HG03139 (cell line): ENCODE data around the gene GPR176.
"Not testable (repeated sequence)": the region's sequence is repeated elsewhere in the genome, so short reads cannot be mapped to it uniquely, and the experiment has no call there.

Source experiments
- ATAC-seq: cut with Tn5 transposase; IDR thresholded peaks from one replicate; pipeline ENCODE4 v1.9.1; 2021; ENCODE audit not compliant: unreplicated experiment

Gene GPR176

GRCh38 chr15:39936187-39936586 is 16.1 kb upstream of the GPR176 start:
- no peak for ATAC-seq

- no peak for ATAC-seq
Measured at GRCh38 chr15:39935241-39935640, 15.2 kb upstream of the GPR176 start.

- no peak for ATAC-seq
Measured at GRCh38 chr15:39934397-39935071, 14.5 kb upstream of the GPR176 start.

- ATAC-seq, result no peak
Measured at GRCh38 chr15:39931615-39932014, 11.5 kb upstream of the GPR176 start.

- no peak for ATAC-seq
Measured at GRCh38 chr15:39926526-39926925, 6.5 kb upstream of the GPR176 start.

- no peak for ATAC-seq
Measured at GRCh38 chr15:39925112-39925842, 5.2 kb upstream of the GPR176 start.

- no peak for ATAC-seq
Measured at GRCh38 chr15:39924437-39924836, 4.4 kb upstream of the GPR176 start.

- ATAC-seq, result no peak
Measured at GRCh38 chr15:39922462-39923092, 2.5 kb upstream of the GPR176 start.

- no peak for ATAC-seq
Measured at GRCh38 chr15:39921274-39921638, 1.2 kb upstream of the GPR176 start.

GRCh38 chr15:39920510-39921273 is 626 bp upstream of the GPR176 start:
- ATAC-seq, result peak; percentile 76

- ATAC-seq, result no peak
Measured at GRCh38 chr15:39919411-39919747, 687 bp downstream of the GPR176 start.

GRCh38 chr15:39918688-39919385 is 1.2 kb downstream of the GPR176 start:
- no peak for ATAC-seq

- ATAC-seq, result no peak
Measured at GRCh38 chr15:39914977-39915376, 5.1 kb downstream of the GPR176 start.

GRCh38 chr15:39909007-39909406 is 11.1 kb downstream of the GPR176 start:
- ATAC-seq, result no peak

- ATAC-seq, result no peak
Measured at GRCh38 chr15:39908186-39908585, 11.9 kb downstream of the GPR176 start.

- ATAC-seq, result no peak
Measured at GRCh38 chr15:39907216-39907615, 12.8 kb downstream of the GPR176 start.

- no peak for ATAC-seq
Measured at GRCh38 chr15:39904115-39904514, 16.0 kb downstream of the GPR176 start.

- ATAC-seq, result no peak
Measured at GRCh38 chr15:39898317-39898716, 21.7 kb downstream of the GPR176 start.

GRCh38 chr15:39896846-39897245 is 23.2 kb downstream of the GPR176 start:
- ATAC-seq, result no peak

GRCh38 chr15:39896101-39896500 is 24.0 kb downstream of the GPR176 start:
- no peak for ATAC-seq

- not testable (repeated sequence) for ATAC-seq
Measured at GRCh38 chr15:39893051-39893450, 27.0 kb downstream of the GPR176 start.
